Measurements from ENCODE around the gene PIK3C2G. TPM values are rescaled to one million over a fixed set of nuclear protein-coding genes. Genes with fewer than 3 reads are reported as not detected.

The PIK3C2G gene
- total RNA-seq, 1 donor from 2014 or later, result 4.6 TPM

DNA sequence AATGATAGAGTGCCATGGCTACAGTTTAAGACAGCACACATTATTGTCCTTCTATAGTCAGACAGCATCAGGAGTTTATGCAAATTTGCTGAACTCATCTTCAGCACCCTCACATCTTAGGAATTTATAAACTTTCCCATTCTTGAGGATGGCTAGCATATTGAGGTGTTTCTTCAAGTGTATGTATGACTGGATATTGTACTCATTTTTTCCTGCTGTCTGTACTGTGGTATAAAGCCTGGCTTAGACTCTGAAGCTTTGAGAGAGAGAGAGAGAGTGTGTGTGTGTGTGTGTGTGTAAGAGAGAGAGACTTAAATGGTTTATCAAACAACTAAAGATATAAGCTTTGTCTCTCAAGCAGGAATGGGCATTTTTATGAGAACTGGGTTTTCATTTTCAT is 161.6 kb downstream of the PIK3C2G start:
- H3K36me3 Mint-ChIP-seq, result peaks cover 5% of the 10 kb centered on the region
- no peaks in the 10 kb centered on the region for H3K9me3 Mint-ChIP-seq

DNA sequence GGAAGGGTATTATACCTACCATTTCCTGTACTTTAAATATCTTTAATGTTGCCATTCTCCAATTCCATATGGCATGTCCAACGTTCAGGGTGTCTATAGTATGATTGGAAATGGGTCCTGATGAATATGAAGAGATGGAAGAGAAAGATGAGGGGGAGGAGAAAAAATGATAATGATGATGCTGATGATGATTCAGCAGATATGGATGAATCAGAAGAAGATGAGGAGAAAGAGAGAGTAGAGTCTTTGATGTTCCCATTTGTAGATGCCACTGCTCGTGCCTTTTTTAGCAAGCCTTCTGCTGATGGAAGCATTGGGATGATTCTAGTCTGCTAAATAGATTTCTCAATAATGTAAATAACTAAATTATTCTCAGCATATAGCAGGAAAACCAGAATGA is 163.5 kb downstream of the PIK3C2G start:
- H3K36me3 Mint-ChIP-seq, result peaks cover 5% of the 10 kb centered on the region
- no peak overlapping the region for H3K27ac Mint-ChIP-seq
- no peaks in the 10 kb centered on the region for H3K27me3 Mint-ChIP-seq
- H3K4me3 Mint-ChIP-seq, result no peak overlapping the region
- no peak for DNase-seq (ENCODE audit: extremely low spot score, unreplicated experiment)
- no peaks in the 10 kb centered on the region for H3K9me3 Mint-ChIP-seq
- TF ChIP-seq CTCF (conservative IDR thresholded peaks at IDR 0.05), result no peak
- H3K4me1 Mint-ChIP-seq (ENCODE audit: unreplicated experiment), result no peaks in the 10 kb centered on the region

More for the DNA sequence above, 161.6 kb downstream of the PIK3C2G start:
- DNase-seq (ENCODE audit: extremely low spot score, unreplicated experiment), result no peak
- Mint-ChIP-seq H3K27ac (no peak overlapping the region), H3K4me1 (ENCODE audit: unreplicated experiment) (no peaks in the 10 kb centered on the region), H3K27me3 (no peaks in the 10 kb centered on the region), H3K4me3 (no peak overlapping the region)
- TF ChIP-seq CTCF (conservative IDR thresholded peaks at IDR 0.05), result no peak

DNA sequence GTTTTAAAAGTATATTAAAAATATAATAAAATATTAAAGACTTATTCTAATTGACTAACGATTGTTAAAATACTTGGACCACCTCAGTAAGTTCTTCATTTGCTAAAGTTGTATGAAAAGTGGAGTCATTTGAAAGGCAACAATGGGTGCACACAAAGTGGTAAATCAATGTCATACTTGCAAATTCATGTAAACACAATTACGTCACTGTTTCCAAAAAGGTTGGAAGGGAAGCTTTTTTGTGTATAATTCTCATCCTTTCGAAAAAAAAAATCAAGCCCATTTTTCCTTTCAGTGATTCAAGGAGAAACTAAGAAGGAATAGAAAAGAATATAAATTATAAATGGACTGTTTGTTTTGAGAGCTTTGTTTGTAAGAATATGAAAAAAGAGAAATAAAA is 166.2 kb downstream of the PIK3C2G start:
- TF ChIP-seq CTCF (conservative IDR thresholded peaks at IDR 0.05), result no peak
- Mint-ChIP-seq H3K9me3 (no peaks in the 10 kb centered on the region), H3K4me3 (no peak overlapping the region), H3K27ac (no peak overlapping the region), H3K27me3 (peaks cover 4% of the 10 kb centered on the region), H3K36me3 (peaks cover 5% of the 10 kb centered on the region), H3K4me1 (ENCODE audit: unreplicated experiment) (no peaks in the 10 kb centered on the region)
- DNase-seq (ENCODE audit: extremely low spot score, unreplicated experiment), result no peak

- Mint-ChIP-seq H3K4me1 (ENCODE audit: unreplicated experiment) (no peaks in the 10 kb centered on the region), H3K27ac (peak overlapping the region; percentile 8)
Measured at GRCh38 chr12:18428416-18428815, 167.1 kb downstream of the PIK3C2G start.

GRCh38 chr12:18429366-18429765 is 168.0 kb downstream of the PIK3C2G start:
- TF ChIP-seq CTCF (conservative IDR thresholded peaks at IDR 0.05), result no peak
- Mint-ChIP-seq H3K4me3 (no peak overlapping the region), H3K36me3 (peaks cover 5% of the 10 kb centered on the region), H3K27me3 (peaks cover 4% of the 10 kb centered on the region), H3K9me3 (no peaks in the 10 kb centered on the region), H3K27ac (no peak overlapping the region), H3K4me1 (ENCODE audit: unreplicated experiment) (no peaks in the 10 kb centered on the region)
- no peak for DNase-seq (ENCODE audit: extremely low spot score, unreplicated experiment)

More at GRCh38 chr12:18428416-18428815, 167.1 kb downstream of the PIK3C2G start:
- Mint-ChIP-seq H3K36me3 (peaks cover 5% of the 10 kb centered on the region), H3K27me3 (peaks cover 4% of the 10 kb centered on the region), H3K9me3 (no peaks in the 10 kb centered on the region), H3K4me3 (no peak overlapping the region)
- no peak for DNase-seq (ENCODE audit: extremely low spot score, unreplicated experiment)
- TF ChIP-seq CTCF (conservative IDR thresholded peaks at IDR 0.05), result no peak
